ENCODE data around the gene NEU2.
"Not testable (repeated sequence)": the region's sequence is repeated elsewhere in the genome, so short reads cannot be mapped to it uniquely, and the experiment has no call there.

Gene NEU2

DNA sequence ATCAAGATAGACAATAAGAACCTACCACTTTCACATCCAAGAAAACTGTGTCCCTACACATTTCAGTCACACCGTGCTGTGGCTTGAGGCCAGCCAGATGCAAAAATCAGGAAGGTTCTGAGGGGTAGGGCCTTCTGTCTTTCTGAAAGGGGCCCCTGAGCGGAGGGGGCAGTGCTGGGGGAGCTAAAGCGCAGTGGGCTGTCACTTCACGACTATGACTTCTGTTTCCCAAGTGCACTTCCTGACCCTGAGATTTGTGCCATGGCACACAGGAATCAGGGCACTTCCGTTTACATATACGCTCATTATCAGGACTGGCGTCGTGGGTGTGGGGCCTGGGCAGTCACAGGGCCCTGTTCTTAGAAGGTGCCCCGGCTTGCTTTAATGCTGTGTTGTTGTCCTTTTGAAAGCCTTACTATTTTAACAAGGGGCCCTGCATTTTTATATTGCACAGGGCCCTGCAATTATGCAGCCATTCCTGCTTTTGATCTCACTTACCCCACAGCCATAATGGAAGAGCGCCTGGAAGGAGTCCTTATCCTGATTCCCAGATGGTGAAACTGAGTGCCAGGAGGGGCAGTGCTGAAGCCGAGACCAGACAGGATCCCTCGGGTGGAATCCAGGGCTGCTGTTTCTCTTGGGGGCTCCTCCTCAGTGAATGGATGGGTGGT, 20.0 kb upstream of the NEU2 start:
- Histone ChIP-seq H3K36me3 (ENCODE audit: insufficient read depth, low read depth, low read length) (no peaks in the 10 kb centered on the region), H3K9me3 (ENCODE audit: insufficient read depth, low read depth, low read length) (no peaks in the 10 kb centered on the region), H3K4me1 (ENCODE audit: insufficient read depth, low read length) (no peaks in the 10 kb centered on the region), H3K4me3 (ENCODE audit: low read length) (no peak overlapping the region), H3K9ac (ENCODE audit: low read depth, low read length) (no peak overlapping the region), H3K27ac (ENCODE audit: low read length) (no peak overlapping the region), H3K27me3 (ENCODE audit: insufficient read depth, low read length) (no peaks in the 10 kb centered on the region; the same call in 1 of the 2 replicates)

DNA sequence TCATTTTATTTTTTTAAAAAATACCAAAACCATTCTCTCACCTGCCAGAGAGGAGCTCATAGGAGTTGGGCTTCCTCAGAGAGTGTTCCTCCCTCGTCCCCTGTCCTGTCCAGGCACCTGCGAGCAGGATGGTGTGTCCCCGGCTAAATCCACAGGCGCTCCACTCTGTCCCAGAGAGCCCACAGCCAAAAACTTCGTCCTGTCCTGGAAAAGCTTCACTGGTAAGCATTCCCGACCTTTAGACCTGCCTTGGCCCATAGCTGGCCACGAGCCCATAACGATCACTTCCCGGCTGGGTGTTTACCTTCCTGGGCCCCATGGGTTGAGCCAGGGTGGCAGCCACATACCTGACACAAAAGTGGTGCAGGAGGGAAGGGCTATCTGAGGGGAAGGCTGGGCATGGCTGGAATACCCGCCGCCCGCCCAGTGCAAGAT, 19.4 kb upstream of the NEU2 start, which contains the start of gene NGEF:
TSS of gene NGEF (minus strand) at position 230 of the 435 bp plus-strand sequence. CDS start 38,366 bp downstream, outside the sequence.
- Histone ChIP-seq H3K9me3 (ENCODE audit: insufficient read depth, low read depth, low read length) (no peaks in the 10 kb centered on the region), H3K4me3 (ENCODE audit: low read length) (no peak within 1 kb of the TSS), H3K4me1 (ENCODE audit: insufficient read depth, low read length) (no peaks in the 10 kb centered on the region), H3K9ac (ENCODE audit: low read depth, low read length) (no peak within 1 kb of the TSS), H3K27ac (ENCODE audit: low read length) (no peak within 1 kb of the TSS), H3K27me3 (ENCODE audit: insufficient read depth, low read length) (no peaks in the 10 kb centered on the region; the same call in 1 of the 2 replicates), H3K36me3 (ENCODE audit: insufficient read depth, low read depth, low read length) (no peaks in the 10 kb centered on the region)

DNA sequence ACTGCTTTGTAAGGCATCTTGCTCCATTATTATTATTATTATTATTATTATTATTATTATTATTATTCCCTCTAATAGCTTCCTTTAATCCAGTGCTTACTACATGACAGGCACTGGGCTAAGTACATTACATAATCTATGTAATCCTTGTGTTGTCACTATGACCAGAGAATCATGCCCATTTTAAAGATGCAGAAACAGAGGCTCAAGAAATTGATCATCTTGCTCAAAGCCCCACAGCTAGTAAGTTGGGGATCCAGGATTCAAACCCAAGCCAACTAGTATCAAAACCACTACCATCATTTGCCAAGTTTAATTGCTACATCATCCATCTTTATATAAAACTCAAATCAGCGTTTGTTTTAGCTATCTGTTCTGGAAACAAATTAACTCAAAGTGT, 18.8 kb upstream of the NEU2 start:
- no peaks in the 10 kb centered on the region; the same call in 1 of the 2 replicates for H3K27me3 ChIP-seq (ENCODE audit: insufficient read depth, low read length)
- no peaks in the 10 kb centered on the region for H3K36me3 ChIP-seq (ENCODE audit: insufficient read depth, low read depth, low read length)
- H3K9ac ChIP-seq (ENCODE audit: low read depth, low read length): no peak overlapping the region
- no peaks in the 10 kb centered on the region for H3K9me3 ChIP-seq (ENCODE audit: insufficient read depth, low read depth, low read length)
- H3K27ac ChIP-seq (ENCODE audit: low read length): no peak overlapping the region
- no peak overlapping the region for H3K4me3 ChIP-seq (ENCODE audit: low read length)
- H3K4me1 ChIP-seq (ENCODE audit: insufficient read depth, low read length): no peaks in the 10 kb centered on the region

DNA sequence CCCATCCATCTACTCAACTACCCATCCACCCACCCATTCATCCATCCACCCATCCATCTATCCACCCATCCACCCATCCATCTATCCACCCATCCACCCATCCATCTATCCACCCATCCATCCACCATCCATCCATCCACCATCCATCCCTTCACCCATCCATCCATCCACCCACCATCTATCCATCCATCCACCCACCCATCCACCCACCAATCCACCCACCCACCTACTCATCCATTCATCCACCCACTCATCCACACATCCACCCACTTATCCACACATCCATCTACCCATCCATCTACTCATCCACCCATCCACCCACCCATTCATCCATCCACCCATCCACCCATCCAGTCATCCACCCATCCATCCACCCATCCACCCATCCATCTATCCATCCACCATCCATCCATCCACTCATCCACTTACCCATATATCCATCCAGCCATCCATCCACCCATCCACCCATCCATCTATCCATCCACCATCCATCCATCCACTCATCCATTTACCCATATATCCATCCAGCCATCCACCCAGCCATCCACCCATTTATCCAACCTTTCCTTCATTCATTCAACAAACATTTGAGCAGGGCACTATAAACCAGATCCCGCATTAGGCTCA, 17.3 kb upstream of the NEU2 start:
- no peak overlapping the region for H3K27ac ChIP-seq (ENCODE audit: low read length)
- no peak overlapping the region for H3K4me3 ChIP-seq (ENCODE audit: low read length)
- H3K36me3 ChIP-seq (ENCODE audit: insufficient read depth, low read depth, low read length): no peaks in the 10 kb centered on the region
- H3K27me3 ChIP-seq (ENCODE audit: insufficient read depth, low read length): no peaks in the 10 kb centered on the region; the same call in 1 of the 2 replicates
- no peak overlapping the region for H3K9ac ChIP-seq (ENCODE audit: low read depth, low read length)
- H3K9me3 ChIP-seq (ENCODE audit: insufficient read depth, low read depth, low read length): no peaks in the 10 kb centered on the region
- no peaks in the 10 kb centered on the region for H3K4me1 ChIP-seq (ENCODE audit: insufficient read depth, low read length)

DNA sequence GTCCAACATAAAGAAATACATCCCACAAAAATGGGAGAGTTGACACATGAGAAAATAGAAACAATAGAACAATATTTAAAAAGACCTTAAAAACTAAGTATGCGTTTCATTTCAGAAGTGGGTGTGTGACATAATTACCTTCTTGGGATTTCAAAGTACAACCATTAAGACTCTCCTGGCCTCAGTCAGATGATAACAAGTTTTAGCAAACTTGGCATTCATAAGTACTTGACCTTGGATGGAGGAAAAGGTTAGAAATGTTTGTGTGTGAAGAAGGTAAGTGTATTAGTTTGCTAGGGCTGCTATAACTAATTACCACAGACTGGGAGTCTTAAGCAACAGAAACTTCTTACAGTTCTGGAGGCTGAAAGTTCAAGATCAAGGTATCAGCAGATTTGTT, 14.5 kb upstream of the NEU2 start:
- H3K9me3 ChIP-seq (ENCODE audit: insufficient read depth, low read depth, low read length): no peaks in the 10 kb centered on the region
- H3K4me3 ChIP-seq (ENCODE audit: low read length): no peak overlapping the region
- H3K4me1 ChIP-seq (ENCODE audit: insufficient read depth, low read length): no peaks in the 10 kb centered on the region
- H3K27ac ChIP-seq (ENCODE audit: low read length): no peak overlapping the region
- H3K36me3 ChIP-seq (ENCODE audit: insufficient read depth, low read depth, low read length): no peaks in the 10 kb centered on the region
- H3K27me3 ChIP-seq (ENCODE audit: insufficient read depth, low read length): no peaks in the 10 kb centered on the region
- H3K9ac ChIP-seq (ENCODE audit: low read depth, low read length): no peak overlapping the region

DNA sequence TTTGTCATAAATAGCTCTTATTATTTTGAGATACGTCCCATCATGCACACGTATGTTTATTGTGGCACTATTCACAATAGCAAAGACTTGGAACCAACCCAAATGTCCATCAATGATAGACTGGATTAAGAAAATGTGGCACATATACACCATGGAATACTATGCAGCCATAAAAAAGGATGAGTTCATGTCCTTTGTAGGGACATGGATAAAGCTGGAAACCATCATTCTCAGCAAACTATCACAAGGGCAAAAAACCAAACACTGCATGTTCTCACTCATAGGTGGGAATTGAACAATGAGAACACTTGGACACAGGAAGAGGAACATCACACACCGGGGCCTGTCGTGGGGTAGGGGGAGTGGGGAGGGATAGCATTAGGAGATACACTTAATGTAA, 12.9 kb upstream of the NEU2 start:
- H3K9ac ChIP-seq (ENCODE audit: low read depth, low read length); H3K36me3 ChIP-seq (ENCODE audit: insufficient read depth, low read depth, low read length); H3K4me1 ChIP-seq (ENCODE audit: insufficient read depth, low read length); H3K27ac ChIP-seq (ENCODE audit: low read length); H3K9me3 ChIP-seq (ENCODE audit: insufficient read depth, low read depth, low read length); H3K27me3 ChIP-seq (ENCODE audit: insufficient read depth, low read length); H3K4me3 ChIP-seq (ENCODE audit: low read length): not testable (repeated sequence)

DNA sequence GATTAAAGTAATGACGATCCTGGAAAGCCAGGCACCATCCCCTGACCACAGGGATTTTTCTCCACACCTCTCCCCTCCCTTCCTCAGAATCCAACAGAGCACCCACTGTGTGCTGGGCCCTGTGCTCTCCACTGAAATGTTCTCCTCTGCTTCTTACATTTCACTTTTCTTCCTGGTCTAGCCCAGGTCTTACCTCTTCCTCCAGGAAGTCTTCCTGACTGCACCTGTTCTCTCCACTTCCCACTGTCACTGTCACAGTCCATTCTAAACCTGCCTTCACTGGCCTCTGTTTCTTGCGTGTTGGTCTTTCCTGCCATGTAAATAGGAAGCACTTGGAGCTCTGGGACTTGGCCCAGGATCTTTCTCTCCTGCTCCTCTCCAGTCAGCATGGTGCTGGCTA, 12.0 kb upstream of the NEU2 start:
- H3K9me3 ChIP-seq (ENCODE audit: insufficient read depth, low read depth, low read length): no peaks in the 10 kb centered on the region
- H3K4me3 ChIP-seq (ENCODE audit: low read length): no peak overlapping the region
- H3K4me1 ChIP-seq (ENCODE audit: insufficient read depth, low read length): no peaks in the 10 kb centered on the region
- no peak overlapping the region for H3K9ac ChIP-seq (ENCODE audit: low read depth, low read length)
- H3K27ac ChIP-seq (ENCODE audit: low read length): no peak overlapping the region
- no peaks in the 10 kb centered on the region for H3K36me3 ChIP-seq (ENCODE audit: insufficient read depth, low read depth, low read length)
- no peaks in the 10 kb centered on the region for H3K27me3 ChIP-seq (ENCODE audit: insufficient read depth, low read length)

DNA sequence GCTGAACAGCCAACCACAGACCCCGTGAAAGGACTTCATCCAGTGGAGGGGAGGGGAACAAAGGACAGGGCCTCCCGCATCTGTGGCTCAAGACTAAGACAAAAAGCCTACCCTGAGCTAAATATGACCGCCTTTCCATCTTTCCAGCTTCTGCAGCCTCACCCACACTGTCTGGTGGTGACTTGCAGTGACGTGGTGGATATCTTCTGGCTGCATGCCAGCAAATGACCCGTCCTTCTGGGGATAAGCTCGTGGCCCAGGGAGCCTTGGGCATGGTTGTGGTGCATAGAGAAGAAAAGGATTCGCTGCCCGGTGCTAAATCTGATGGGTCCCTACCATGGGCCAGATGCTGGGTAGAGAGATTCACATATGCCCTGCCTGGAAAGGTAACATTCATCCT, 10.7 kb upstream of the NEU2 start:
- no peak overlapping the region for H3K4me3 ChIP-seq (ENCODE audit: low read length)
- no peaks in the 10 kb centered on the region for H3K9me3 ChIP-seq (ENCODE audit: insufficient read depth, low read depth, low read length)
- no peaks in the 10 kb centered on the region for H3K4me1 ChIP-seq (ENCODE audit: insufficient read depth, low read length)
- no peaks in the 10 kb centered on the region for H3K27me3 ChIP-seq (ENCODE audit: insufficient read depth, low read length)
- no peaks in the 10 kb centered on the region for H3K36me3 ChIP-seq (ENCODE audit: insufficient read depth, low read depth, low read length)
- no peak overlapping the region for H3K9ac ChIP-seq (ENCODE audit: low read depth, low read length)
- H3K27ac ChIP-seq (ENCODE audit: low read length): no peak overlapping the region

DNA sequence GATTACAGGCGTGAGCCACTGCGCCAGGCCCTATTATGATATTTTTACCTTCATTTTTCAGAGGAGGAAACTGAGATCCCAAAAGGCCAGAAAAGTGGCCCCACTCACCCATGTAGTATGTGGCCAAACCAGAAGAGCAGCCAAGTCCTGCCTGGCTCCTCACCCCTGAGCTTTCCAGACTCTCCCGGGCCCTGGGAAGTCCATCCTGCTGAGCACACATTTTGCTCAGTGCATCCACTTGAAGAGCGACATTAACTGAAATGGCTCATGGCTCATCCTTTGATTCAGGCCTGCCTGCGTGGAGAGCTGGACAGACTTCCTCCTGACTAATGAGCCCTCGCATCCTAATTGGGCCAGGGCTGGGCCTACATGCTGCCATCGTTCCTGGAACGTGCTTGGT, 9.9 kb upstream of the NEU2 start:
- Histone ChIP-seq H3K36me3 (ENCODE audit: insufficient read depth, low read depth, low read length) (no peaks in the 10 kb centered on the region), H3K27ac (ENCODE audit: low read length) (no peak overlapping the region), H3K9ac (ENCODE audit: low read depth, low read length) (no peak overlapping the region), H3K9me3 (ENCODE audit: insufficient read depth, low read depth, low read length) (no peaks in the 10 kb centered on the region), H3K4me3 (ENCODE audit: low read length) (no peak overlapping the region), H3K27me3 (ENCODE audit: insufficient read depth, low read length) (no peaks in the 10 kb centered on the region), H3K4me1 (ENCODE audit: insufficient read depth, low read length) (no peaks in the 10 kb centered on the region)

DNA sequence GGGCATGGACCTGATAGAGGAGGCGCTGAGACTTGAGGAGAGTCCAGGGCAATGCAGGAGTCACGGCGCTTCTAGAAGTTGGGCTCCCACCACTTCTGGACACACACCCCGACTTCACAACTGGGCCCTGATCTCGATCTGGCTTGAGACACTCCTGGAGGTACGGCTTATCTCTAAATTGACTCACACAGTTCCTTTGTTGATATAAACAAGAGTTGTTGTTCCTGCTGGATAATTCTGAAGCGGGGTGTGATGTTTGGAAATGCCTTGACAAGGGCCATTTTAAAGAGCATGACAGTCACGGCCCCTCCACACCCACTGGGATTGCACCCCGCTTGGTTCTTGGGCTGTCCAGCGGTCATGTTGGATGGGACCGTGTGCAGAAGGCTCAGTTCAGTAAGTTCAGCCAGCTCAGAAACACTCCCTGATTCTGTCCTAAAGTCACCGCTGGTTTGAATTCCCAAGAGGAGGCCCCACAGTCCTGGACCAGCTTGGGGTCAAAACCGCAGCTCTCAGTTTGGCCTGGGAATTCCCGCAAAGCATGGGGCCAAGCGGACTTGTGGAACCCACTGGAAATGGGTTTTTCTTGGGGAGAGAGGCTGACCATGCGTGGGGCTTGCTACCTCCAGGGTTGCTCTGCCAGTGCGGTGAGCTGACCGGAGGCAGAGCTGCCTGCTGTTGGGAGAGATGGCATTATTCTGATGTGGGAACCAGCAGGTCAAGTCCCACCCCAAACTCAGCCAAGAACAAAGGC, 9.3 kb upstream of the NEU2 start:
- no peak overlapping the region for H3K27ac ChIP-seq (ENCODE audit: low read length)
- no peaks in the 10 kb centered on the region for H3K4me1 ChIP-seq (ENCODE audit: insufficient read depth, low read length)
- no peaks in the 10 kb centered on the region for H3K9me3 ChIP-seq (ENCODE audit: insufficient read depth, low read depth, low read length)
- H3K36me3 ChIP-seq (ENCODE audit: insufficient read depth, low read depth, low read length): no peaks in the 10 kb centered on the region
- H3K27me3 ChIP-seq (ENCODE audit: insufficient read depth, low read length): no peaks in the 10 kb centered on the region
- H3K9ac ChIP-seq (ENCODE audit: low read depth, low read length): no peak overlapping the region
- no peak overlapping the region for H3K4me3 ChIP-seq (ENCODE audit: low read length)

DNA sequence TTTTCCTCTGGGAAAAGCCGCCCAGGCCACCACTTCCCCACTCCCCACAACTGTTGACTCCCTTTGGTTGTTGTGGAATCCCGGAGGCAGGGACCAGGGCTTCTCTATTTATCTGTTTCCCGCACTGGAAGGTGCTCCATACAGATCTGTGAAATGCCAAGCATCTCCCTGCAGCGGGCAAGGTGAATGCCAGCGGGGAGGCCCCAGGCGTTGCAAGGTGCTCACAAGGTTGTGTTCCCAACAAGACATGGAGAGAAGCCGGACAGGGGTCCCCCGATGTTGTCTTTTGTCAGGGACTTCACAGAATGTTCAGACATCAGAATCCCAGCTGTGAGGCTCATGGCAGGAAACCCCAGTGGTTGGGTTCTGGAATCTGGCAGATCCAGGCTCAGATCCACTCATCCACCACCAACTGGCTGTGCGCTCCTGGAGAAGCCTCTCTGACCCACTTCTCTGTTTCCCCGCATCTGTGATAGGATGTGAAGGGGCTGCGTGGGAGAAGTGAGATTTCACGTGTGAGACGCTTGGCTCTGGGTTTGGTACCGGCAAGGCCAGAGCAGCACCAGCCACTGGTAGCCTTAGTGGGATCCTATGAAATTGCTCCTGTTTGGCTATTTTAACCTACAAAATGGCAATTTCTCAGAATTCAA, 8.6 kb upstream of the NEU2 start:
- Histone ChIP-seq H3K27me3 (ENCODE audit: insufficient read depth, low read length) (no peaks in the 10 kb centered on the region), H3K9ac (ENCODE audit: low read depth, low read length) (no peak overlapping the region), H3K9me3 (ENCODE audit: insufficient read depth, low read depth, low read length) (no peaks in the 10 kb centered on the region), H3K36me3 (ENCODE audit: insufficient read depth, low read depth, low read length) (no peaks in the 10 kb centered on the region), H3K27ac (ENCODE audit: low read length) (no peak overlapping the region), H3K4me1 (ENCODE audit: insufficient read depth, low read length) (no peaks in the 10 kb centered on the region), H3K4me3 (ENCODE audit: low read length) (no peak overlapping the region)

Measured in iPS-20b (cell line).